Measurements from ENCODE around the gene KREMEN1. TPM values are rescaled to one million over a fixed set of nuclear protein-coding genes. Genes with fewer than 3 reads are reported as not detected.

KREMEN1 gene
- total RNA-seq, 1 donor from 2014 or later, result 24.6 TPM

- Histone ChIP-seq H3K27me3 (no peaks in the 10 kb centered on the region), H3K36me3 (peaks cover 0 to 45% of the 10 kb centered on the region in 2 donors), H3K4me3 (no peak overlapping the region), H3K9me3 (no peaks in the 10 kb centered on the region), H3K4me1 (peaks cover 8% of the 10 kb centered on the region), H3K27ac (no peak overlapping the region)
- DNase-seq (ENCODE audit: extremely low spot score in 2 of 2), result peak in 1 of 2 donors; percentile 34
- TF ChIP-seq POLR2A (IDR thresholded peaks at IDR 0.05) (no peak), CTCF (IDR thresholded peaks at IDR 0.05) (no peak), POLR2AphosphoS5 (IDR thresholded peaks at IDR 0.05; ENCODE audit: insufficient read depth in 1 of 2, low read depth in 1 of 2) (no peak)
- intact Hi-C loops (cut with DNase I), result no loop called here
Observed at GRCh38 chr22:29138556-29139305, 65.9 kb downstream of the KREMEN1 start.

DNA sequence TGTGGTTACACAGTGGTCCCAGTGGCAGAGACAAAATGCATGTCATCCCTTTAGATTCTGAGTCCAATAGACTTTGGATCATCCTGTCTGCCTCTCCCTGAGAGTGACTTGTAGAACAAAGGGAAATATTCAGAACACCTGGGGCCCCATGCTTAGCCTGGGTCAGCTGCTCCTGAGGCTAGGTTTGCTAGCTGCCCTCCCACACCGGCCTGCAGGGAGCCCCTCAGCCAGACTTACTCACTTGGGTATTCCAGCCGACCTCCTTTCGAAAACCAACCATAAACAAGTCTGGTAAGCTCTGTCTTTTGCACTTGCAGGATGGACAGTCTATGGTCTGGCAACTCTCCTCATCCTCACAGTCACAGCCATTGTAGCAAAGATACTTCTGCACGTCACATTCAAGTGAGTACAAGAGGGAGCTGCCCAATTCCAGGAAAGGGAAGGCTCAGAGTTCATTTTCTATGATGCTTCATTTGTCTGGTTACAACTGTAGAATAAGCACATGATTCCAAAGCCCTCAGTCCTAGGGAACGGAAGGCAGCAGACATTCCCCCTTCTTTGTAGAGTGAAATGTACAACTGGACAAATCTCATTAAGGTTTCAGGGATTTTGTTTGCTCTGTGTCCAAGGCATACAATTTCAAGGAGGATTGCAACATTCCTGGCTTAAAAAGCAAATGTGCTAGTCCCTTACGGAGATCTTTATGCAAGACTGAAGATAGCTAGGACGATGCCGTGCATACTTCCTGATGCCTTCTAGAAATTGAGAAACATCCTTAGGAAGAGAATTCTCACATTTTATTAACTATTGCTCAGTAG, 67.3 kb downstream of the KREMEN1 start:
- Histone ChIP-seq H3K27ac (peak overlapping the region; percentile 22), H3K9me3 (no peaks in the 10 kb centered on the region), H3K27me3 (no peaks in the 10 kb centered on the region), H3K4me3 (no peak overlapping the region), H3K4me1 (peaks cover 8% of the 10 kb centered on the region), H3K36me3 (peaks cover 0 to 49% of the 10 kb centered on the region in 2 donors)
- TF ChIP-seq CTCF (IDR thresholded peaks at IDR 0.05), result no peak
- TF ChIP-seq POLR2AphosphoS5 (IDR thresholded peaks at IDR 0.05; ENCODE audit: insufficient read depth in 1 of 2, low read depth in 1 of 2), result peak in 1 of 2 donors; percentile 14
- TF ChIP-seq POLR2A (IDR thresholded peaks at IDR 0.05), result no peak
- DNase-seq (ENCODE audit: extremely low spot score in 2 of 2), result peak in 1 of 2 donors; percentile 75
- intact Hi-C loops (cut with DNase I), result no loop called here

DNA sequence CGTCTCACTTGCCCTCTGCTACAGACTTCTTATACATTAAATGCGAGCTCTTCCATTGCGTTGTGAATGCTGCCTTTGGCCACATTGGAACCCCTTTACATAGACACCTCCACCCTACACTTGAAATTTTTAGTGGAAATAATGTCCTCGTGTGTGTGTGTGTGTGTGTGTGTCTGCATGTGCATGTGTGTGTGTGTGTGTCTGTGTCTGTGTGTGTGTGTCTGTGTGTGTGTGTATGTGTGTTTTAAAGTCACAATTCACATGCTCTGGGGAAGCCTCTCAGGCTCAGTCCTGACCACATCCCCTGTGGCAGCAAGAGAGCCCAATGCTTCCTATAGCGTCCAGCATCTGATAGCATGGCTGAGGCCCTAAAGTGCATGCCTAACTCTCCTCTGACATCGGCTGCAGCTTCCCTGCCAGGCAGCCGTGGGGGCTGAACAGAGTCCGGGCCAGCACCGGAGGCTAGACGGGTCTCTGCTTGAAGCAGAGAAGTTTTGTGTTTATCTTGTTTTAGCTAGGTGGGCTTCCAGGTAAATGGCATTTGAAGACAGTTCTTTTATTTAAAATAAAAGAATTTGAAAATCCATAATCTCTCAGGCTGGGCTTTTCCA, 68.3 kb downstream of the KREMEN1 start:
- TF ChIP-seq POLR2A (IDR thresholded peaks at IDR 0.05) (no peak), POLR2AphosphoS5 (IDR thresholded peaks at IDR 0.05; ENCODE audit: insufficient read depth in 1 of 2, low read depth in 1 of 2) (no peak), CTCF (IDR thresholded peaks at IDR 0.05) (no peak)
- intact Hi-C loops (cut with DNase I), result no loop called here
- Histone ChIP-seq H3K9me3 (no peaks in the 10 kb centered on the region), H3K27ac (no peak overlapping the region), H3K36me3 (peaks cover 0 to 49% of the 10 kb centered on the region in 2 donors), H3K27me3 (no peaks in the 10 kb centered on the region), H3K4me3 (no peak overlapping the region), H3K4me1 (peaks cover 8% of the 10 kb centered on the region)
- peak in 1 of 2 donors; percentile 49 for DNase-seq (ENCODE audit: extremely low spot score in 2 of 2)

- peak; percentile 55 to 76 for DNase-seq (ENCODE audit: extremely low spot score in 2 of 2)
Observed at GRCh38 chr22:29142116-29142515, 69.3 kb downstream of the KREMEN1 start.

More at GRCh38 chr22:29142116-29142515, 69.3 kb downstream of the KREMEN1 start:
- Histone ChIP-seq H3K27me3 (no peaks in the 10 kb centered on the region), H3K27ac (no peak overlapping the region), H3K4me3 (no peak overlapping the region), H3K9me3 (no peaks in the 10 kb centered on the region), H3K36me3 (peaks cover 0 to 51% of the 10 kb centered on the region in 2 donors), H3K4me1 (peaks cover 8% of the 10 kb centered on the region)
- TF ChIP-seq POLR2A (IDR thresholded peaks at IDR 0.05) (no peak), CTCF (IDR thresholded peaks at IDR 0.05) (no peak), POLR2AphosphoS5 (IDR thresholded peaks at IDR 0.05; ENCODE audit: insufficient read depth in 1 of 2, low read depth in 1 of 2) (no peak)
- intact Hi-C loops (cut with DNase I), result no loop called here
